ENCODE results near the gene WDR4.

DNA sequence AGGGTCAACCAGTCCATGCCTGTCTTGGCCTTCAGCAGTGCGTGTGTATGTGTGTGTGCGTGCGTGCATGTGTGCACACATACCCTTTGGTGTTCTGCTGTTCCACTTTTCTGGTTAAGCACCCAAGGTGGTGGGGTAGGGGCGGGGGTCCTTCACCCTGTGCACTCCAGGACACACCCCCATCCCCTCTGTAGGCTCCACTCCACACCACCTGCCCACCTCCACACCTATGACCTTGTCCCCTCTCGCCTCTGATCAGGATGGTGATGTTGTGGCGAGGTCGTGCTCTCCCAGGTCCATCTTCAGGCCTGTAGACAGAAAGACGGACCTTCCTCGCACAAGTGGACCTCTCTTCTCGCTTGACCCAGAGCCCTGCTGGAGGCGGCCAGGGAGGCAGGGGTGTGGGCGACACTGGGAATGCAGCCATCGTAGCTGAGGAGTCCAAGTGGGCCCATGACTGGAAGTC, 44.6 kb downstream of the WDR4 start:
- TF ChIP-seq CTCF (IDR thresholded peaks at IDR 0.05) (no peak), POLR2A (IDR thresholded peaks at IDR 0.05) (no peak)
